ENCODE data around the gene FUT8.

FUT8 gene

GRCh38 chr14:65599375-65599774 is 186.8 kb downstream of the FUT8 start:
- H3K9me2 ChIP-seq (replicated peaks; ENCODE audit: low read depth, low read length) = no peaks in the 10 kb centered on the region
- H3K36me3 ChIP-seq (ENCODE audit: insufficient read depth, low read length) = no peaks in the 10 kb centered on the region; the same call in 1 of the 2 replicates
- H3K4me2 ChIP-seq (ENCODE audit: low read depth, low read length, poor library complexity, severe bottlenecking) = no peak overlapping the region
- no peak overlapping the region for H3K9ac ChIP-seq (ENCODE audit: low read depth, low read length, poor library complexity, severe bottlenecking)
- no peaks in the 10 kb centered on the region for H3K27me3 ChIP-seq (ENCODE audit: insufficient read depth, low read length, poor library complexity, severe bottlenecking)
- no peaks in the 10 kb centered on the region for H4K20me1 ChIP-seq (ENCODE audit: insufficient read depth, low read length, poor library complexity, severe bottlenecking)
- H2AFZ ChIP-seq (ENCODE audit: low read length) = no peak overlapping the region
- H3K79me2 ChIP-seq (ENCODE audit: insufficient read depth, low read length) = peaks cover 5% of the 10 kb centered on the region; the same call in 1 of the 2 replicates
- peaks cover 6% of the 10 kb centered on the region; the same call in 1 of the 2 replicates for H3K9me3 ChIP-seq (ENCODE audit: insufficient read depth, low read depth, low read length)
- H3F3A ChIP-seq (ENCODE audit: low read depth) = no peaks in the 10 kb centered on the region
- no peak overlapping the region for H3K4me3 ChIP-seq (ENCODE audit: low read length, poor library complexity, severe bottlenecking)
- no peak for TF ChIP-seq EZH2phosphoT487 (IDR thresholded peaks at IDR 0.05; ENCODE audit: borderline replicate concordance)
- TF ChIP-seq, protein P1, sequence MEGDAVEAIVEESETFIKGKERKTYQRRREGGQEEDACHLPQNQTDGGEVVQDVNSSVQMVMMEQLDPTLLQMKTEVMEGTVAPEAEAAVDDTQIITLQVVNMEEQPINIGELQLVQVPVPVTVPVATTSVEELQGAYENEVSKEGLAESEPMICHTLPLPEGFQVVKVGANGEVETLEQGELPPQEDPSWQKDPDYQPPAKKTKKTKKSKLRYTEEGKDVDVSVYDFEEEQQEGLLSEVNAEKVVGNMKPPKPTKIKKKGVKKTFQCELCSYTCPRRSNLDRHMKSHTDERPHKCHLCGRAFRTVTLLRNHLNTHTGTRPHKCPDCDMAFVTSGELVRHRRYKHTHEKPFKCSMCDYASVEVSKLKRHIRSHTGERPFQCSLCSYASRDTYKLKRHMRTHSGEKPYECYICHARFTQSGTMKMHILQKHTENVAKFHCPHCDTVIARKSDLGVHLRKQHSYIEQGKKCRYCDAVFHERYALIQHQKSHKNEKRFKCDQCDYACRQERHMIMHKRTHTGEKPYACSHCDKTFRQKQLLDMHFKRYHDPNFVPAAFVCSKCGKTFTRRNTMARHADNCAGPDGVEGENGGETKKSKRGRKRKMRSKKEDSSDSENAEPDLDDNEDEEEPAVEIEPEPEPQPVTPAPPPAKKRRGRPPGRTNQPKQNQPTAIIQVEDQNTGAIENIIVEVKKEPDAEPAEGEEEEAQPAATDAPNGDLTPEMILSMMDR (conservative IDR thresholded peaks at IDR 0.05; ENCODE audit: low read length) = no peak
- no peaks in the 10 kb centered on the region for H3K4me1 ChIP-seq (ENCODE audit: insufficient read depth, low read length, poor library complexity, severe bottlenecking)

GRCh38 chr14:65600742-65601141 is 188.2 kb downstream of the FUT8 start:
- peaks cover 10% of the 10 kb centered on the region; the same call in 1 of the 2 replicates for H3K79me2 ChIP-seq (ENCODE audit: insufficient read depth, low read length)
- TF ChIP-seq EZH2phosphoT487 (IDR thresholded peaks at IDR 0.05; ENCODE audit: borderline replicate concordance) = no peak
- TF ChIP-seq, protein P1 (conservative IDR thresholded peaks at IDR 0.05; ENCODE audit: low read length) = no peak
- no peaks in the 10 kb centered on the region for H3F3A ChIP-seq (ENCODE audit: low read depth)
- no peaks in the 10 kb centered on the region for H3K27me3 ChIP-seq (ENCODE audit: insufficient read depth, low read length, poor library complexity, severe bottlenecking)
- no peaks in the 10 kb centered on the region for H3K36me3 ChIP-seq (ENCODE audit: insufficient read depth, low read length)
- H3K4me3 ChIP-seq (ENCODE audit: low read length, poor library complexity, severe bottlenecking) = no peak overlapping the region
- no peaks in the 10 kb centered on the region for H4K20me1 ChIP-seq (ENCODE audit: insufficient read depth, low read length, poor library complexity, severe bottlenecking)
- H3K4me2 ChIP-seq (ENCODE audit: low read depth, low read length, poor library complexity, severe bottlenecking) = no peak overlapping the region
- H3K9me3 ChIP-seq (ENCODE audit: insufficient read depth, low read depth, low read length) = no peaks in the 10 kb centered on the region
- no peaks in the 10 kb centered on the region for H3K9me2 ChIP-seq (replicated peaks; ENCODE audit: low read depth, low read length)
- no peak overlapping the region for H2AFZ ChIP-seq (ENCODE audit: low read length)
- no peak overlapping the region for H3K9ac ChIP-seq (ENCODE audit: low read depth, low read length, poor library complexity, severe bottlenecking)
- H3K4me1 ChIP-seq (ENCODE audit: insufficient read depth, low read length, poor library complexity, severe bottlenecking) = peaks cover 6% of the 10 kb centered on the region

DNA sequence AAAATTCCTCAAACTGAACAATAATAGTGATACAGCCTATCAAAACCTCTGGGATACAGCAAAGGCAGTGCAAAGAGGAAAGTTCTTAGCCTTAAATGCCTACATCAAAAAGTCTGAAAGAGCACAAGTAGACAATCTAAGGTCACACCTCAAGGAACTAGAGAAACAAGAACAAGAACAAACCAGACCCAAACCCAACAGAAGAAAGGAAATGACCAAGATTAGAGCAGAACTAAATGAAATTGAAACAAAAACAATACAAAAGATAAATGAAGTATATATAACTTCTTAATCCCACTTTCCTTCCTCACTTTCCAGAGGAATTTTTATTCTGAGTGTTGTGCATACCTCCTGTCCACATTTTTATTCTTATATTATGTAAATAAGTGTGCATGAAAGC is 192.0 kb downstream of the FUT8 start:
- no peaks in the 10 kb centered on the region for H3K36me3 ChIP-seq (ENCODE audit: insufficient read depth, low read length)
- no peaks in the 10 kb centered on the region for H3K27me3 ChIP-seq (ENCODE audit: insufficient read depth, low read length, poor library complexity, severe bottlenecking)
- no peaks in the 10 kb centered on the region for H4K20me1 ChIP-seq (ENCODE audit: insufficient read depth, low read length, poor library complexity, severe bottlenecking)
- no peak for TF ChIP-seq EZH2phosphoT487 (IDR thresholded peaks at IDR 0.05; ENCODE audit: borderline replicate concordance)
- TF ChIP-seq, protein P1 (conservative IDR thresholded peaks at IDR 0.05; ENCODE audit: low read length) = no peak
- H3K79me2 ChIP-seq (ENCODE audit: insufficient read depth, low read length) = peaks cover 10% of the 10 kb centered on the region; the same call in 1 of the 2 replicates
- H3K4me2 ChIP-seq (ENCODE audit: low read depth, low read length, poor library complexity, severe bottlenecking) = no peak overlapping the region
- H2AFZ ChIP-seq (ENCODE audit: low read length) = no peak overlapping the region
- H3K9ac ChIP-seq (ENCODE audit: low read depth, low read length, poor library complexity, severe bottlenecking) = no peak overlapping the region
- no peaks in the 10 kb centered on the region for H3K9me2 ChIP-seq (replicated peaks; ENCODE audit: low read depth, low read length)
- no peaks in the 10 kb centered on the region for H3K9me3 ChIP-seq (ENCODE audit: insufficient read depth, low read depth, low read length)
- peaks cover 6% of the 10 kb centered on the region for H3K4me1 ChIP-seq (ENCODE audit: insufficient read depth, low read length, poor library complexity, severe bottlenecking)
- H3F3A ChIP-seq (ENCODE audit: low read depth) = no peaks in the 10 kb centered on the region
- no peak overlapping the region for H3K4me3 ChIP-seq (ENCODE audit: low read length, poor library complexity, severe bottlenecking)

Measured in Loucy (cell line).